ENCODE results near the gene BSDC1. TPM values are rescaled to one million over a fixed set of nuclear protein-coding genes. Genes with fewer than 3 reads are reported as not detected.

BSDC1 gene
- total and polyA plus RNA-seq, 12 donors: 21.4 to 49.4 (median 44.3) TPM

DNA sequence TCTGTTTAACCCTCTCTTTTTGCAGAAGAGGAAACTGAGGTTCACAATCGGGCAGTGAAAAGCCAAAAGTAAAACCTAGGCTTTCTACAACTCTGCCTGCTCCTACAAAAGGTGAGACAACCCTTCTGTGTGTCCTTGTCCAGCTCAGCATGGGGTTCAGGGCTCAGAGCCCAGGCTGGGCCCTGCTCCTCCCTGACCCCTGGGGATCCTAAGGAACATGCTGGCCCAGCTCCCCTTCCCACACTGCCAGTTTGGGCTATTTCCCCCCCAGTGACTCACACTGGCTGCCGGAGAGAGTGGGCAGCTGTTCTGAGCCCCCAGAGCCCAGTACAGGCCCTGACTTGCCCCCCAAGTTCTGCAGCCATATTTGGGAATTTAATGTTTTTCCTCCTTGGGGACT, 40.8 kb downstream of the BSDC1 start:
- WGBS, 2 donors: 50 to 62% methylated on average over 2 of the region's 2 CpGs

DNA sequence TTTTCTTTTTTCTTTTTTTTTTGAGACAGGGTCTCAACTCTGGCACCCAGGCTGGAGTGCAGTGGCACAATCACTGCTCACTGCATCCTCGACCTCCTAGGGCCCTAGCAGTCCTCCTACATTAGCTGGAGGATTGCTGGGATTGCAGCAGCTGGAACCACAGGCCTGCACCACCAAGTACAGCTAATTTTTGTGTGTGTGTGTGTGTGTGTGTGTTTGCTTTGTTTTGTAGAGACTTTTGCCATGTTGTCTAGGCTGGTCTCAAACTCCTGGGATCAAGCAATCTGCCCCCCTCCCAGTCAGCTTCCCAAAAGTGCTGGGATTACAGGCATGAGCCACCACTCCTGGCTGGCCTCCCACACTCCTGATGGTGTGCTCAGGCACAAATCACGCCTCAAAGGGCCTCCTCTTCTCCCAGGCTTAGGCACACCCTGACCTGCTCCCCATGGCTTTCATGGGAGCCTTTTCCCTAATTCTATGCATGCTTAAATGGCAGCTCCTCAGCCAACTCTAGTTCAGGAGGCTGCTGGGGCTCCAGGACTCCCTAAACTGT, 41.3 kb downstream of the BSDC1 start:
- Histone ChIP-seq H3K36me3 (peaks cover 0 to 4% (median 0%) of the 10 kb centered on the region in 9 donors), H3K9me3 (no peaks in the 10 kb centered on the region), H3K27ac (peak overlapping the region in 9 of 10 donors; percentile 91 to 98 (median 95)), H3K27me3 (no peaks in the 10 kb centered on the region), H3K4me1 (peaks cover 11 to 63% (median 54%) of the 10 kb centered on the region in 9 donors), H3K4me3 (peak overlapping the region in 5 of 10 donors; percentile 63 to 84 (median 79))
- WGBS, 2 donors: 71 to 79% methylated on average over 2 of the region's 2 CpGs
- DNase-seq: no peak
- TF ChIP-seq, protein P1, sequence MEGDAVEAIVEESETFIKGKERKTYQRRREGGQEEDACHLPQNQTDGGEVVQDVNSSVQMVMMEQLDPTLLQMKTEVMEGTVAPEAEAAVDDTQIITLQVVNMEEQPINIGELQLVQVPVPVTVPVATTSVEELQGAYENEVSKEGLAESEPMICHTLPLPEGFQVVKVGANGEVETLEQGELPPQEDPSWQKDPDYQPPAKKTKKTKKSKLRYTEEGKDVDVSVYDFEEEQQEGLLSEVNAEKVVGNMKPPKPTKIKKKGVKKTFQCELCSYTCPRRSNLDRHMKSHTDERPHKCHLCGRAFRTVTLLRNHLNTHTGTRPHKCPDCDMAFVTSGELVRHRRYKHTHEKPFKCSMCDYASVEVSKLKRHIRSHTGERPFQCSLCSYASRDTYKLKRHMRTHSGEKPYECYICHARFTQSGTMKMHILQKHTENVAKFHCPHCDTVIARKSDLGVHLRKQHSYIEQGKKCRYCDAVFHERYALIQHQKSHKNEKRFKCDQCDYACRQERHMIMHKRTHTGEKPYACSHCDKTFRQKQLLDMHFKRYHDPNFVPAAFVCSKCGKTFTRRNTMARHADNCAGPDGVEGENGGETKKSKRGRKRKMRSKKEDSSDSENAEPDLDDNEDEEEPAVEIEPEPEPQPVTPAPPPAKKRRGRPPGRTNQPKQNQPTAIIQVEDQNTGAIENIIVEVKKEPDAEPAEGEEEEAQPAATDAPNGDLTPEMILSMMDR (IDR thresholded peaks at IDR 0.05): no peak
- intact Hi-C loops (cut with DNase I): loop anchor here in 1 of 10 donors (5.0 kb wide), 1 partner anchor 39 kb away; the partner anchor contains the start of gene BSDC1
- no peak for ATAC-seq

More for the DNA sequence above, 40.8 kb downstream of the BSDC1 start:
- Histone ChIP-seq H3K4me1 (peaks cover 11 to 60% (median 54%) of the 10 kb centered on the region in 9 donors), H3K36me3 (peaks cover 0 to 4% (median 0%) of the 10 kb centered on the region in 9 donors), H3K9me3 (no peaks in the 10 kb centered on the region), H3K27me3 (no peaks in the 10 kb centered on the region), H3K27ac (peak overlapping the region in 9 of 10 donors; percentile 57 to 98 (median 95)), H3K4me3 (no peak overlapping the region)
- no peak for DNase-seq
- intact Hi-C loops (cut with DNase I): loop anchor here in 1 of 10 donors (5.0 kb wide), 1 partner anchor 39 kb away; the partner anchor contains the start of gene BSDC1
- TF ChIP-seq, protein P1 (IDR thresholded peaks at IDR 0.05): no peak
- peak in 1 of 8 donors; percentile 6 for ATAC-seq

DNA sequence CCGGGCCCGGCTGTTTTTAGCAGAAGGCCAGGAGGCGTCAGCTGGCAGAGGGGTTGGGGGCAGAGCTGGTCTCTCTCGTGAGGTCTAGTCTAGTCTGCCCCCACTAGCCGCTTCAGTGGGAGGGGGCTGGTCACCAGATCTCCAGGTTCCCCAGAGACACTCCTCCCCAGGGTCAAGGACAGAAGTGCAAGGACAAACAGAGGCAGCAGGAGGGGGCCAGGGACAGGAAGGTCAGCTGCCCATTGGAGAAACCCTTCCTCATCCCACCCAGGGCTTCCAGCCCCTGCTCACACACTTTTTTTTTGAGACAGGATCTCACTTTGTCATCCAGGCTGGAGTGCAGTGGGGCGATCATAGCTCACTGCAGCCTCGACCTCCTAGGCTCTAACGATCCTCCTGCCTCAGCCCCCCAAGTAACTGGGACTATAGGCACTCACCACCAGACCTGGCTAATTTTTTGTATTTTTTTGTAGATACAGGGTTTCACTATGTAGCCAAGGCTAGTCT, 41.9 kb downstream of the BSDC1 start:
- intact Hi-C loops (cut with DNase I): loop anchor here in 1 of 10 donors (5.0 kb wide), 1 partner anchor 40 kb away; the partner anchor contains the start of gene BSDC1
- peak overlapping the region; percentile 85 to 98 (median 95) for H3K27ac ChIP-seq
- peak overlapping the region; percentile 57 to 84 (median 75) for H3K4me3 ChIP-seq
- TF ChIP-seq, protein P1 (IDR thresholded peaks at IDR 0.05): peak in 1 of 9 donors; percentile 0
- H3K27me3 ChIP-seq: no peaks in the 10 kb centered on the region
- DNase-seq (no peak), ATAC-seq (peak in 1 of 8 donors; percentile 3)
- H3K4me1 ChIP-seq: peaks cover 11 to 64% (median 54%) of the 10 kb centered on the region in 9 donors
- WGBS, 2 donors: 32 to 42% methylated on average over 8 of the region's 8 CpGs
- no peaks in the 10 kb centered on the region for H3K9me3 ChIP-seq
- H3K36me3 ChIP-seq: peaks cover 0 to 4% (median 0%) of the 10 kb centered on the region in 9 donors

DNA sequence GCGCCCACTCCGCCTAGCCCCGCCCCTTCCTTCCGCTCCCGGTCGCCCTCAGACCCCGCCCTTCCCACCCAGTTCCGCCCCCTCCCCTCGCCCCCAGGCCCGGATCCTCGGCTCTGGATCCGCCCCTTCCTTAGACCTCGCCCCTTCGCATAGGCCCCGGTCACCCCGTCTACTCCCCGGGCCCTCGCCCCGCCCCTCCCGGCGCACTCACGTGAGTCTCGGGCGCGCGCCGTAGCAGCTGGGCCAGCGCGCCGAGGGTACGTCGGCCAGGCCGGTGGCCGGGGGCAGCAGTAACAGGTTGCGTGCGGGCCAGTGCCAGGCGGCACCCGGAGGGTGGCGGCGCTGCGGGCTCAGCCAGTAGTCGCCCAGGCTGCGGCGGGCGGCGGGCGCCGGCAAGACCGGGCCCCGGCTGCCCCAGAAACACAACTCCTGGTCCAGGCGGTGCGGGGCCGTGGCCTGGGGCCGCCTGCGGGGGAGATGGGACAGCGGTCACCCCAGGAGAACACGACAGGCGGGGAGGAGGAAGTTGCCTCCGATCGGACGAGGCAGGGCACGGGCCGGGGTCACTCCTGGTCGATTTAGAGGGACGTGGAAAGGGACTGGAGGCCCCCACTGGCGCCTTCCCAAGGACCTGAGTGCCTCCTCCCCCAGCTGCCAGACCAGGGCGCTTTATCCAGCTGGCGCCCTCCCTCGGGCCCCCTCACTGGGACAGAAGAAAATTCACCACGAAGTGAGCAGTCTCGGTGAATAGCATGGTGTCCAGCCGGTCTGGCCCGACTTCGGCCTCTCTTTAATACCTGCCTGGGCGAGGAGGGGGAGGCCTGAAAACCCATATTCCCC, 42.6 kb downstream of the BSDC1 start:
- Histone ChIP-seq H3K27ac (peak overlapping the region; percentile 85 to 98 (median 95)), H3K9me3 (no peaks in the 10 kb centered on the region), H3K36me3 (peaks cover 0 to 4% (median 0%) of the 10 kb centered on the region in 9 donors), H3K4me1 (peaks cover 11 to 64% (median 54%) of the 10 kb centered on the region in 9 donors), H3K4me3 (peak overlapping the region; percentile 57 to 84 (median 75)), H3K27me3 (peaks cover 0 to 3% (median 0%) of the 10 kb centered on the region in 7 donors)
- TF ChIP-seq, protein P1 (IDR thresholded peaks at IDR 0.05): peak in 1 of 9 donors; percentile 5
- ATAC-seq (peak; percentile 90 to 95 (median 92)), DNase-seq (peak; percentile 94 to 96)
- intact Hi-C loops (cut with DNase I): loop anchor here in 1 of 10 donors (5.0 kb wide), 1 partner anchor 41 kb away; the partner anchor contains the start of gene BSDC1
- 1% methylated on average over 72 to 75 of the region's 75 CpGs for WGBS, 2 donors

All from heart right ventricle (tissue), 16 donors.